GM12878 (cell line): Measurements from ENCODE around the gene DLGAP3. TPM values are rescaled to one million over a fixed set of nuclear protein-coding genes. Genes with fewer than 3 reads are reported as not detected.

Experiments used
- ATAC-seq: fragments of 200-7000 bp; cut with Tn5 transposase; 3 replicates; pipeline ENCODE4 v1.9.1; 2020; ENCODE audit warnings: mild to moderate bottlenecking, moderate library complexity
- BruUV-seq: library from RNA; stranded (reverse); fragments of 400-500 nt; replicated peaks from 2 replicates; lab custom pipeline; 2021; lab: Mats Ljungman, UMichigan
- CTCF ChIA-PET: fragments of 300-600 bp; sonication (Branson Sonifier 250); formaldehyde crosslinking; extraction: SDS; loops from one replicate; lab custom pipeline; 2021; ENCODE audit warnings: inconsistent platforms; lab: Yijun Ruan, JAX
- POLR2A ChIA-PET: fragments of 350-600 bp; formaldehyde crosslinking; extraction: SDS; loops from one replicate; lab custom pipeline; 2021; ENCODE audit warnings: inconsistent platforms; lab: Charles Lee
- RAD21 ChIA-PET: fragments of 300-600 bp; sonication (Branson Sonifier 250); formaldehyde crosslinking; loops from one replicate; lab custom pipeline; 2023; ENCODE audit warnings: antibody characterized with exemption; ENCODE audit not compliant: unreplicated experiment; lab: Charles Lee
- SMC1A ChIA-PET: fragments of 300-600 bp; sonication (Branson Sonifier 250); formaldehyde crosslinking; loops from one replicate; lab custom pipeline; 2023; ENCODE audit not compliant: unreplicated experiment, uncharacterized antibody; lab: Charles Lee
- DNase-seq: peaks from one replicate; pipeline ENCODE4 v3.0.0-alpha.2; 2011; ENCODE audit warnings: low read depth, low spot score
- FAIRE-seq: peaks from 3 replicates; lab custom pipeline; 2011; peaks lifted over from hg19 to GRCh38; lab: Jason Lieb, UNC
- H2AFZ ChIP-seq: 2 replicates; pipeline ENCODE4 v1.6.0; 2011; ENCODE audit warnings: low read depth, low read length, control low read depth; ENCODE audit not compliant: control insufficient read depth
- H3K27ac ChIP-seq: 2 replicates; pipeline ENCODE4 v1.5.1; 2011; ENCODE audit warnings: control low read depth; ENCODE audit not compliant: control insufficient read depth, insufficient read depth
- H3K27me3 ChIP-seq, 2 experiments: replicated peaks in 1 of 2; 2 replicates each; pipeline versions ENCODE4 v1.6.0 to v1.6.1; 2011; ENCODE audit warnings: low read length in 1 of 2; ENCODE audit not compliant: control insufficient read depth in 2 of 2, insufficient read depth in 2 of 2
- H3K36me3 ChIP-seq, 2 experiments: 2 replicates each; pipeline ENCODE4 v1.5.1; 2011; ENCODE audit warnings: low read length in 1 of 2; ENCODE audit not compliant: control insufficient read depth in 2 of 2, insufficient read depth in 2 of 2
- H3K4me1 ChIP-seq: 2 replicates; pipeline ENCODE4 v1.6.1; 2011; ENCODE audit warnings: mild to moderate bottlenecking, low read length, moderate library complexity, mixed read lengths; ENCODE audit not compliant: control insufficient read depth, insufficient read depth
- H3K4me2 ChIP-seq: 2 replicates; pipeline ENCODE4 v1.6.0; 2011; ENCODE audit warnings: control low read depth; ENCODE audit not compliant: control insufficient read depth, insufficient read depth
- H3K4me3 ChIP-seq: fragments of 200-600 bp; sonication (generic); 2 replicates; pipeline ENCODE4 v1.5.1; 2016
- H3K79me2 ChIP-seq: 2 replicates; pipeline ENCODE4 v1.6.0; 2011; ENCODE audit warnings: low read length; ENCODE audit not compliant: control insufficient read depth, insufficient read depth
- H3K9ac ChIP-seq: 2 replicates; pipeline ENCODE4 v1.8.0; 2011; ENCODE audit warnings: low read length, control low read depth, mixed read lengths; ENCODE audit not compliant: control insufficient read depth, insufficient read depth
- H3K9me3 ChIP-seq: replicated peaks from 3 replicates; pipeline ENCODE4 v1.5.1; 2011; ENCODE audit warnings: mild to moderate bottlenecking, low read length; ENCODE audit not compliant: control insufficient read depth, insufficient read depth
- H4K20me1 ChIP-seq: 2 replicates; pipeline ENCODE4 v1.6.0; 2011; ENCODE audit not compliant: control insufficient read depth, insufficient read depth
- CBX5 ChIP-seq: sonication (generic); IDR thresholded peaks from 2 replicates; pipeline ENCODE4 v1.6.1; 2016; ENCODE audit warnings: low read depth, moderate library complexity, mild to moderate bottlenecking, inconsistent platforms
- HCFC1 ChIP-seq: fragments of 150-350 bp; IDR thresholded peaks from 2 replicates; pipeline ENCODE4 v1.6.1; 2014; ENCODE audit warnings: low read length
- NRF1 ChIP-seq: conservative IDR thresholded peaks from 2 replicates; pipeline ENCODE4 v1.6.1; 2011; ENCODE audit warnings: mild to moderate bottlenecking, low read depth, low read length, improper control_type of control experiment
- RAD21 ChIP-seq: IDR thresholded peaks from 2 replicates; pipeline ENCODE4 v1.6.1; 2011; ENCODE audit warnings: mild to moderate bottlenecking, low read depth, low read length, moderate library complexity; ENCODE audit not compliant: insufficient read depth
- TAF1 ChIP-seq: IDR thresholded peaks from 2 replicates; pipeline ENCODE4 v1.6.1; 2011; ENCODE audit warnings: mild to moderate bottlenecking, low read depth, low read length, borderline replicate concordance
- ZNF207 ChIP-seq: fragments of 450-650 bp; IDR thresholded peaks from 2 replicates; pipeline ENCODE4 v1.6.1; 2014; ENCODE audit warnings: antibody characterized with exemption, mild to moderate bottlenecking, borderline replicate concordance
- ZNF274 ChIP-seq: IDR thresholded peaks from one replicate; pipeline ENCODE4 v1.8.0; 2011; ENCODE audit not compliant: insufficient read length, insufficient read depth
- WGBS: methylation state at CpG from one replicate; pipeline ENCODE4 v1.1.6; 2016; ENCODE audit warnings: low lambda C conversion rate; ENCODE audit not compliant: insufficient replicate concordance, insufficient coverage; ENCODE audit errors: missing lambda C conversion rate; 5-methylcytosine and 5-hydroxymethylcytosine counted together
- in situ Hi-C: fragments of 300-500 bp; cut with MboI; formaldehyde crosslinking; loops from 9 replicates; pipeline ENCODE4 v1.14.3; 2018; ENCODE audit warnings: mixed read lengths
- intact Hi-C: fragments of 100-400 bp; cut with micrococcal nuclease; formaldehyde crosslinking; loops from one replicate; pipeline ENCODE4 v1.14.2; 2022; ENCODE audit not compliant: unreplicated experiment
- polyA plus RNA-seq, 11 experiments: library from polyadenylated mRNA; depleted of rRNA in 4 of 11; unstranded in 6 of 11; stranded (reverse) in 5 of 11; fragments of >200 nt; fragmentation: Nextera tagmentation in 4 of 11; fragmentation: Illumina TruSeq in 1 of 11; extraction: Ambion mirVana in 4 of 11; extraction: Trizol in 1 of 11; gene quantifications; 1 replicate in 1 of 11; 2 replicates in 10 of 11; pipeline versions ENCODE4 v1.2.1 to v1.2.3, GENCODE V29; 2011 to 2016; ENCODE audit warnings: inconsistent platforms in 2 of 11, missing spikeins in 2 of 11, low read depth in 1 of 11
- total RNA-seq, 4 experiments: library from RNA; depleted of rRNA in 3 of 4; stranded (reverse); fragments of >200 nt in 3 of 4; fragmentation: Illumina TruSeq in 1 of 4; extraction: Trizol in 1 of 4; gene quantifications; 2 replicates each; pipeline versions ENCODE4 v1.2.1 to v1.2.3, GENCODE V29; 2013 to 2021
- TF ChIP-seq, protein P1 (sequence below): IDR thresholded peaks from 2 replicates; pipeline ENCODE4 v1.6.1; 2012; ENCODE audit warnings: low read depth, low read length, improper control_type of control experiment
- TF ChIP-seq, protein P2 (sequence below): IDR thresholded peaks from 2 replicates; pipeline ENCODE4 v1.6.1; 2012; ENCODE audit warnings: mild to moderate bottlenecking, low read depth, low read length

Gene DLGAP3
- total and polyA plus RNA-seq, 10 of the 15 experiments (the other 5 are each of a cell fraction or from before 2014, with no cell fraction given), result 0.03 to 0.15 (median 0.08) TPM; not detected in 4

DNA sequence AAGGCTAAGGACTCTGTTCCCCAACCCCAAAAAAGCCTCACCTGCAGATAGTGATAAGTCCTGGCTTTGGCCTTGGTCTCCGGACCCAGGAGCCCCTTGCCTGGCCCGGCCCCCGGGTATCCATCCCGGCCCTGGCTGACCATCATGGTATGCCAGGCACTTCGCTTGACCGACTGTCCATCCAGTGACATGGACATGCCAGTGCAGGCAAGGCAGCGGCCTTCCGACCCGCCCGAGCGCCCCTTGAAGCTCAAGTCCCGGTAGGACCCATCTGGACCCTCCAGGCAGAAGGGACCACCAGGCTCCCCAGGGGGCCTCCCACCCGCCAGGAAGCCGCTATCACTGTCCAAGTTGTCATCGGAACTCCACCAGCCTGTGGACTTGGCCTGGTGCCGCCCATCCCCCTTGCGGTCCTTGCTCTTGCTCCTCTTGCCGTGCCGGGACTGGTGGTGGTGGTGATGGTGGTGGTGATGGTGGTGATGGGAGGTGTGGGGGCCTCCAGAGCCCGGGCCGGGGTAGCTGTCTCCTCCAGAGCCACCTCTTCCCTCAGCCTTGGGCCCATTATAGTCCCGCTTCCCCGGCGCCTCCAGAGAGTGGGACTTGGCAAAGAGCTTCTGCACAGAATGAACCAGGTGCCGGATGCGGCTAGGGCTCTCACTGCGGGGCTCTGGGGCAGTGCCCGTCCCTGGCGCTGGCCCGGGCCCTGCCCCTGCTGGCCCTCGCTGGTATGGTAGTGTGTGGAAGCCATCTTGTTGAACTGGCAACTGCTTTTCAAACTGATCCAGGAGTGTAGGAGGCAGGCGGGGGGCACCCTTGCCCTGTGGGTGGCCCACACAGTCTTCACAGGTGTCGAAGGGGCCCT, 25.0 kb downstream of the DLGAP3 start:
- Histone ChIP-seq H3K4me1 (no peaks in the 10 kb centered on the region), H3K36me3 (no peaks in the 10 kb centered on the region), H3K27ac (no peak overlapping the region), H3K27me3 (peaks cover 0 to 8% of the 10 kb centered on the region in 2 experiments; a peak in 3 of 4 replicates), H3K4me2 (no peak overlapping the region), H3K79me2 (no peaks in the 10 kb centered on the region), H2AFZ (no peak overlapping the region), H4K20me1 (no peaks in the 10 kb centered on the region), H3K9me3 (no peaks in the 10 kb centered on the region), H3K9ac (no peak overlapping the region), H3K4me3 (no peak overlapping the region)
- FAIRE-seq, result no peak
- SMC1A ChIA-PET, result no interaction called here
- peak; percentile 40; the same call in 2 of the 3 replicates for ATAC-seq
- CTCF ChIA-PET, result no interaction called here
- 49% methylated on average over 33 of the region's 33 CpGs for WGBS
- no peak for TF ChIP-seq NRF1
- no peak for TF ChIP-seq ZNF207
- TF ChIP-seq, protein P1, sequence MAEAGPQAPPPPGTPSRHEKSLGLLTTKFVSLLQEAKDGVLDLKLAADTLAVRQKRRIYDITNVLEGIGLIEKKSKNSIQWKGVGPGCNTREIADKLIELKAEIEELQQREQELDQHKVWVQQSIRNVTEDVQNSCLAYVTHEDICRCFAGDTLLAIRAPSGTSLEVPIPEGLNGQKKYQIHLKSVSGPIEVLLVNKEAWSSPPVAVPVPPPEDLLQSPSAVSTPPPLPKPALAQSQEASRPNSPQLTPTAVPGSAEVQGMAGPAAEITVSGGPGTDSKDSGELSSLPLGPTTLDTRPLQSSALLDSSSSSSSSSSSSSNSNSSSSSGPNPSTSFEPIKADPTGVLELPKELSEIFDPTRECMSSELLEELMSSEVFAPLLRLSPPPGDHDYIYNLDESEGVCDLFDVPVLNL, result no peak
- TF ChIP-seq CBX5, result no peak
- BruUV-seq, result no TSS peak
- intact Hi-C loops (no loop called here), in situ Hi-C loops (no loop called here)
- POLR2A ChIA-PET, result no interaction called here
- RAD21 ChIA-PET, result no interaction called here
- no peak for DNase-seq

DNA sequence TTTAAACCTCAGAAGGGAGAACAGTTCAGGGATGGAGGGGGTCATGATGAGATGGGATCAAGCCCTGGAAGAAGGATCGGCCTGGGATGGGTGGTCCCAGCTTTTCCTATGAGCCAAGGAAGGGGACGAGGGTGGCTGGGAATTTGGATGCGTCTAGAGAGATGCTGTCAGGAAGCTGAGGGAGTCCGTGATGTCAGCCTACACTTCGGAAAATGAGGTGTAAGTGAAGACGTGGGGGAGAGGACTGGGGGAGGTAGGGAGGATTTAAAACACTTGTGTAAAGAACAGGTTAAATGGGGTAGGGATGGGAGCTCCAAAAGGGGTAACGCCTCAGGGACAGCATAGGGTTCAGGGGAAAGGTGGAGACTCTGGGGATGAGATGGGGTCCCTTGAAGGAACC, 27.5 kb downstream of the DLGAP3 start:
- ChIA-PET POLR2A (no interaction called here), RAD21 (no interaction called here), CTCF (no interaction called here), SMC1A (no interaction called here)
- no peaks in the 10 kb centered on the region for H4K20me1 ChIP-seq
- peaks cover 0 to 8% of the 10 kb centered on the region in 2 experiments; a peak in 3 of 4 replicates for H3K27me3 ChIP-seq
- H3K9ac ChIP-seq, result no peak overlapping the region
- in situ Hi-C loops (no loop called here), intact Hi-C loops (no loop called here)
- H3K36me3 ChIP-seq, result no peaks in the 10 kb centered on the region
- H2AFZ ChIP-seq, result no peak overlapping the region
- no peak overlapping the region for H3K4me3 ChIP-seq
- no peaks in the 10 kb centered on the region for H3K79me2 ChIP-seq
- no peaks in the 10 kb centered on the region for H3K4me1 ChIP-seq
- no peak for DNase-seq
- no peaks in the 10 kb centered on the region for H3K9me3 ChIP-seq
- no peak for FAIRE-seq
- H3K27ac ChIP-seq, result no peak overlapping the region
- WGBS, result 17% methylated on average over 7 of the region's 7 CpGs
- no peak overlapping the region for H3K4me2 ChIP-seq
- no peak for ATAC-seq
- BruUV-seq, result no TSS peak
- TF ChIP-seq, protein P1, result no peak
- TF ChIP-seq, protein P2, sequence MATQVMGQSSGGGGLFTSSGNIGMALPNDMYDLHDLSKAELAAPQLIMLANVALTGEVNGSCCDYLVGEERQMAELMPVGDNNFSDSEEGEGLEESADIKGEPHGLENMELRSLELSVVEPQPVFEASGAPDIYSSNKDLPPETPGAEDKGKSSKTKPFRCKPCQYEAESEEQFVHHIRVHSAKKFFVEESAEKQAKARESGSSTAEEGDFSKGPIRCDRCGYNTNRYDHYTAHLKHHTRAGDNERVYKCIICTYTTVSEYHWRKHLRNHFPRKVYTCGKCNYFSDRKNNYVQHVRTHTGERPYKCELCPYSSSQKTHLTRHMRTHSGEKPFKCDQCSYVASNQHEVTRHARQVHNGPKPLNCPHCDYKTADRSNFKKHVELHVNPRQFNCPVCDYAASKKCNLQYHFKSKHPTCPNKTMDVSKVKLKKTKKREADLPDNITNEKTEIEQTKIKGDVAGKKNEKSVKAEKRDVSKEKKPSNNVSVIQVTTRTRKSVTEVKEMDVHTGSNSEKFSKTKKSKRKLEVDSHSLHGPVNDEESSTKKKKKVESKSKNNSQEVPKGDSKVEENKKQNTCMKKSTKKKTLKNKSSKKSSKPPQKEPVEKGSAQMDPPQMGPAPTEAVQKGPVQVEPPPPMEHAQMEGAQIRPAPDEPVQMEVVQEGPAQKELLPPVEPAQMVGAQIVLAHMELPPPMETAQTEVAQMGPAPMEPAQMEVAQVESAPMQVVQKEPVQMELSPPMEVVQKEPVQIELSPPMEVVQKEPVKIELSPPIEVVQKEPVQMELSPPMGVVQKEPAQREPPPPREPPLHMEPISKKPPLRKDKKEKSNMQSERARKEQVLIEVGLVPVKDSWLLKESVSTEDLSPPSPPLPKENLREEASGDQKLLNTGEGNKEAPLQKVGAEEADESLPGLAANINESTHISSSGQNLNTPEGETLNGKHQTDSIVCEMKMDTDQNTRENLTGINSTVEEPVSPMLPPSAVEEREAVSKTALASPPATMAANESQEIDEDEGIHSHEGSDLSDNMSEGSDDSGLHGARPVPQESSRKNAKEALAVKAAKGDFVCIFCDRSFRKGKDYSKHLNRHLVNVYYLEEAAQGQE, result no peak
- TF ChIP-seq TAF1 (no peak), RAD21 (no peak), ZNF274 (no peak), HCFC1 (no peak)
